Left hindlimb (tissue), 1 donor: ENCODE results near the gene ADAMTS17.

Experiments
- DNase-seq: peaks from one replicate; pipeline ENCODE4 v3.0.0-alpha.2; 2018

Gene ADAMTS17

GRCh38 chr15:100060276-100060926 lies 281.4 kb downstream of the ADAMTS17 start:
- peak; percentile 75 for DNase-seq

DNA sequence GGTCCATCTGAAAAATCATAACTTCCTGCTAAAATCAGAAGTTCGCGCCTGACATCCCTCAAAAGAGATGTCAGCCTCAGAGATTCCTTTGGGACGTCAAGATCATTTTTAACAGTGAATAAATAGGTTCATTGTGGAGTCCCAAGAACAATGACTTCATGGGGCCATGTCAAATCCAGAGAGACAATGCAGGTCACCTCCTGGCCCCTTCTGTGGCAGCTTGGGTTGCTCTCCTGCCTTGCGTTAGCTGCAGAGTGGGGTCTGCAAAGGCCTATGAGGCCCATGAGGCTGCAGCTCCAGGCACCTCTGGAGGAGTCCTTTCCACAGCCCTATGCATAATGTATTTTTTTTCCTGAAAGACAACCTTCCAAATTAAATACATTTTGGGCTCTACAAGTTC lies 282.3 kb downstream of the ADAMTS17 start:
- no peak for DNase-seq

GRCh38 chr15:100059094-100059493 lies 282.7 kb downstream of the ADAMTS17 start:
- no peak for DNase-seq

DNA sequence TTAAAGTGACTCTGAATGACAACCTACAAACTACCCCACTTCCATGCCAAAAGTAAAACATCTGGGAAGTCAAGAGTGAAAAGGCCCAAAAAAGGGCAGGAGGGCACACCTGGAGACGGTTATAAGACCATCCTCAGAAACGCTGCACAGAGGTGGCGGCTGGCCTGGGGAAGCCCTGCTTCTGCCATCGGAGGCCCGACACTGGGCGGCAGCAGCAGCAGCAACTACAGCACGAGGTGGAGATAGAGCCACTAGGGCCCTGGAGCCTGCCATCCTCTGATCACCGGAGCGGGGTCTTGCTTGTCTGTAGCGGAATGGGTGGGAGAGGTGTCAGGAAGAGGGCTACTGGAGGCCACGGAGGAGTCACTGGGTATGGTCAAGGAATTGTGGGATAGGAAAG lies 283.3 kb downstream of the ADAMTS17 start:
- no peak for DNase-seq

- DNase-seq = no peak
Observed at GRCh38 chr15:100057281-100057680, 284.5 kb downstream of the ADAMTS17 start.

DNA sequence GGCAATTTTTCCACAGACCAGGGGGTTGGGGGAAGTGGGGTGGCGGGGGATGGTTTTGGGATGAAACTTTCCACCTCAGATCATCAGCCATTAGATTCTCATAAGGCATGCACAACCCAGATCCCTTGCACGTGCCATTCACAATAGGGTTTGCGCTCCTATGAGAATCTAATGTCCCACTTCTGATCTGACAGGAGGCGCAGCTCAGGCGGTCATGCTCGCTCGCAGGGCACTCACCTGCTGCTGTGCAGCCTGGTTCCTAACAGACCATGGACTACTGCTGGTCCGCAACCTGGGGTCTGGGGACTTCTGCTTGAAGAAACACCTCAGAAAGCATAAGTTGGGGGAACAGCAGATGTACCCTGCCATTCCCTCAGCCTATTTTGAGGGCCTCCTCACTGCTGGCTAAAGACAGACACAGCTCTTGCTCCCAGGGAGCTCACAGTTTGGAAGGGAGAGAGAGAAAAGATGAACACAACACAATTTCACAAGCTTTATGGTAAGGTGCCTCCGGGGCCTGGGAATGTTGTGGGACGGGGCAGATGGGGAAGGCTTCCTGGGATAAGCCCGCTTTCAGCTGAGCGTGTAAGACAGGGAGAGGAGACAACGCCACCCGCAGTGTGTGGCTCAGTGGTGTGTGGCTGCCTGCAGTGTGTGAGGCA lies 285.2 kb downstream of the ADAMTS17 start:
- no peak for DNase-seq

DNA sequence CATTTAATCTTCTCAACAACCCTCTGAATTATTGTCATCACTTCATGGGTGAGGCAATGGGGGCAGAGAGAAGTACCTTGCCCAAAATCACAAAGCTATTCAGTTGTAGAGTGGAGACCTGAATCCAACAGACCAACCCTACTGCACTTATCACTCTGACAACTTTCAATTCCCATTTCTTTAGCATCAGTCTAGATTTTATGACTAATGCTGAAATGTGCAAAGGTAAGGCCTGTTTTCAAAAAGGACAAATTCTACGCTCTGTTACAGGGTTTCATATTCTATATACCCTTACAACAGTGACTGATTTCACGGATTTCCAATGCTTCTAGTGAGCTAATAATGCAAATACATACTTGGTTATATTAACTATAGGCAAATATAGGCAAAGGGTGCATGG lies 286.0 kb downstream of the ADAMTS17 start:
- no peak for DNase-seq

DNA sequence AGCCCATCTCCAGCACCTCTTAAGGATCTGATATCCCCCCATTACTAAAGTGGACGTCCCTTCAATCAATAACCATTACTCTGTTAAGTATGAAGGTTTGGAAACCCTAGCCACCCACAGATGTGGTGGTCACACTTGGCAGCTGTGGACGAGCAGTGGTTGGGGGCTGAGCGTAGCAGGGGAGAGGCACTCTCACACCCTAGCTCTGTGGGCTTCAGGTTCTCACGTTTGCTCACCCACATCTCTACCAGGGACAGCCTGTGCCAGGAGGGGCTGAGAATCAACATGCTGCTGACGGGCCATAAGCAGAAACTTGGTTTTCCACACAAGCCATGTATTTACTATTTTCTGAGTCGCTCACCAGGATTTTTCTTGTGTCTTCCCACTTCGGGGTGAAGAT lies 287.2 kb downstream of the ADAMTS17 start:
- no peak for DNase-seq

GRCh38 chr15:100053474-100054121 lies 288.2 kb downstream of the ADAMTS17 start:
- no peak for DNase-seq

DNA sequence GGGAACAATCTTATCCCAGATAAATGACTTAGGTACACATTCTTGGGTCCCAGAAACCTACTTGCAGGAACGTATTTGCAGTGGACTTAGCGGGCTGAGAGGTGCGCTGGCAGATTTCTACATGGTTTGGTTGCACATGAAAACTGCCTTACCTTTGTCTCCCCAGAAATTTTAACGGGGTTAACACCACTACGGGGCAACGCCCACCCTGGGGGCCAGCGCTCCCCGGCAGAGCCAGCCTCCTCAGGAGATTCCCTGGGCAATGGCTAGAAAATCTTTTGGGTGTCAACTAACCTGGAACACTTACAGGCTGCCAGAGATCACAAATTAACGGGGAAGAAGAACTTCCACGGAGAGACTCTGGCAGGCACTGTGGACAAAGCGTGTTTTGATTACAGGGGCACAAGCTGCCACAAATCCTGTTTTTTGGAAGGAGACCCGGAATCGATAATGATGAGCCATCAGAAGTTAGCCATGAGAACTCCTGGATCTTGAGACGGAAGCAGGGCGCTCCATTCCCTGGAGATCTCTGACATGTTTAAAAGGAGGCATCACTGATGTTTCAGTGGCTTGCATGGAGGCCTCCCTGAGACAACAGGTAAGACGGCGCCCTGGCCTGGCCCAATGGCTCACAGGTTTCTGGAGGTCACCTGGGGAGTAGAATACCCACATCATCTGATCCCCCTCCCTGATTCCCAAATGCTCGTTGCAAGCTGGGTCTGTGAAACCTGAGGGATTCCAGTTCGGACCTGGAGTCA lies 288.9 kb downstream of the ADAMTS17 start:
- DNase-seq = no peak

- no peak for DNase-seq
Observed at GRCh38 chr15:100050877-100051786, 290.6 kb downstream of the ADAMTS17 start.

DNA sequence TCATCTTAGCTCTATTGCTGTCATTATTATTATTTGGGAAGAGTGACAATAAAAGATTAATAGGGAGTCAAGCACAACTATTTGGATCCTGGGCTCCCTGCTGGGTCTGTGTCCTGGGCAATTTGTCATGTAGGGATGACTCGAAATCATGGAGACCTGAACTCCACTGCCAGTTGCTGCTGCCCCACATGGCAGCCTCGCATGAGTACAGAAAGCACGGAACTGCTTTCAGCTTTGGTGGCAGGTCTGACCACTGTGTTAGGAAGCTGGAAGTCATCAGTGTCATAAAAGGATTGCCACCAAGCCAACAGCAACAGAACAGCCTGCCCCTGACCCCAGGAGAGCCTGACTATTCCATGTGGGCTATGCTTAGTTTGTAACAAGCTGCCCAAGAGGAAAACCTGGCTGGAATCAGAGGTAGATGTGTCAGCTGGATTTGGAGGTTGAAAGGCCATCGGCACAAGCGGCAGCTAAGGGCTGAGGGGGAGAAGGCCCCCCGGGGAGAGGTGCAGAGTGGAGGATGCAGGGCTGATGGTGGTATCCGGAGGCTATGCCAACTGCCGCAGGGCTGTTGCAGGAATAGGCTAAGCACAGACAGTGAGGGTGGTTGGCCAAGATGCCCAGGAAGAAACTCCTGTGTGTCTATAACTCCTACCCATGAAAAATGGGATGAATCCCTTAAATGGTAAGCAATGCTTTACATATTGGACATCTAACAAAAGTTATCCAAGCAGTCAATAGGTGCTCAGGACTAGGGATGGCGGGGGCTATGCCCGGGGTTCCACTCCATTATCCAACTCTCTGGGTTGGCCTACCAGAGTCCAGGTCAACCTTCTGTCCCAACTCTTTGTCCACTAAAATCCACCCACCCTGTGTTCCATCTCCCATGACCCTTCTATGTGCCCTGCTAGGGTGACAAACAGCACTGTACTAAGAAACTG lies 291.6 kb downstream of the ADAMTS17 start:
- DNase-seq = no peak

GRCh38 chr15:100049483-100049882 lies 292.3 kb downstream of the ADAMTS17 start:
- no peak for DNase-seq

GRCh38 chr15:100048736-100049135 lies 293.0 kb downstream of the ADAMTS17 start:
- DNase-seq = no peak

GRCh38 chr15:100043692-100044091 lies 298.1 kb downstream of the ADAMTS17 start:
- DNase-seq = no peak

DNA sequence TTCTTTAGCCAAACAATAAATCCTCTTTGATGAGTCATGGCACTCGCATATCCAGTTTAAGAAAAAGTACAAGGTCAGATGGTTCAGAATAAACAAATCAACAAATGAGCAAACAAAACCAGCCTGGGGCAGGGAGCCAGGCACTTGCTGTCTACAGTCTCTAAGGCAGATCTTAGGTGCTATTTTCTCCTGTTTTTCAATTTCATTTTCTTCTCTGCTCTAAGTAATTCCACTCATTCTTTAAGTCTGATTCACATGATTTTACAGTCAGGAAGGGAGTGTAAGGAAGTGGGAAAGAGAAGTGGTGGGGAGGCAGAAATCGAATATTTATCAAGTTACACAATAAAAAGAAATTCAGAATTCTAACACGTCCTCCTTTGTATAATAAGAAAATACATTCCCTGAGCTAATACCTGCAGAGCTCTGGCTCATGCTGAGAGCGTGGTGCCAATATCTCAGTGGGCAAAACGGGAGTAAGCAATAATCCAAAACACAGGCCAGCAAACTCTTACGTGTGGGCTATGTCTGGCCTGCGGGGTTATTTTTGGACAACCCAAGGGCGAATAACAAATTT lies 298.6 kb downstream of the ADAMTS17 start:
- DNase-seq = no peak

DNA sequence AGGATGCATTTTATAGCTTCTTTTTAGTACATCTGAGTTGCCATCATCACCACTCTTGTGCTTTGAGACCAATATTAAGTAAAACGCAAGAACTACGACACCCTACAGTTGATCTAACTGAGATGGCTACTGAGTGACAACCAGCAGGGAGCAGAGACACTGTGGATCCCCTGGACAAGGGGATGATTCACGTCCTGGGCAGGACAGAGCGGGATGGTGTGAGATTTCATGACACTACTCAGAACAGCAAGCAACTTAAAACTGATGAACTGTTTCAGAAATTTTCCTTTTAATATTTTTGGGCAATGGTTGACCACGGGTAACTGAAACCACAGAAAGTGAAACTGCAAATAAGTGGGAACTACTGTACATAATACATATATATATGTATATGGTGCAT lies 299.2 kb downstream of the ADAMTS17 start:
- no peak for DNase-seq

- peak; percentile 79 for DNase-seq
Observed at GRCh38 chr15:100041127-100041828, 300.5 kb downstream of the ADAMTS17 start.

- no peak for DNase-seq
Observed at GRCh38 chr15:100039994-100040393, 301.8 kb downstream of the ADAMTS17 start.

- no peak for DNase-seq
Observed at GRCh38 chr15:100038736-100039135, 303.0 kb downstream of the ADAMTS17 start.
